TTC549 (cell line): ENCODE data around the gene FER1L5.
"Not testable (repeated sequence)": the region's sequence is repeated elsewhere in the genome, so short reads cannot be mapped to it uniquely, and the experiment has no call there.

Experiments used
- FAIRE-seq: peaks from 2 replicates; lab custom pipeline; 2012; peaks lifted over from hg19 to GRCh38; lab: Jason Lieb, UNC

The FER1L5 gene

DNA sequence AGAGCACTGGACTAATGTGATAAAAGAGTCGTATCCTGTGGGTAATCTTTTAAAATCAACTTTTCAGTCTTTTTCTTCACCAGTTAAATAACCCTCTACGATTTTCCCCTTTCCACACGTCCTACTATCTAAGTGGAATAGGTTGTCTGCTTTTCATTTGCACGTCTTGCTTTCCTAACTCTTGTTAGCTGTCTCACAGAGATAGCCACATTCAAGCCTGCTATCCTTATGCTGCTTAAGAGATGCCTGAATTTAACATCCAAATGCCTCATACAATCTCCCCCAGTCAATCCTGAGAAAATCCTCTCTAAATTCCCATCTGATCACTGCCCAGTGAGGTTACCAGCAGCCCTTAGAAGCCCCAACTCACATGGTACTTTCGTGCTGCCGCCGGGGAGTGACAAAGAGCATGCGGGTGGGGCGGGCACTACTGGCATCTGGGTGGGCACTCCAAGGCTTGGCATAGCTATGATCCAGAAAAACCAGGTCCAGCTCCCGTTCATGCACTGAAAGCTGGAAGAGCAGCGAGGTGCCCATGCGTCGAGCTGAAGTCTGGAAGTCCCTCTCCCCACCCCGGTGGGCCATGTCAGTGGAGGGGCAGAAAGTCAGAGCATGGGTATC is 5.9 kb upstream of the FER1L5 start:
- FAIRE-seq = no peak

DNA sequence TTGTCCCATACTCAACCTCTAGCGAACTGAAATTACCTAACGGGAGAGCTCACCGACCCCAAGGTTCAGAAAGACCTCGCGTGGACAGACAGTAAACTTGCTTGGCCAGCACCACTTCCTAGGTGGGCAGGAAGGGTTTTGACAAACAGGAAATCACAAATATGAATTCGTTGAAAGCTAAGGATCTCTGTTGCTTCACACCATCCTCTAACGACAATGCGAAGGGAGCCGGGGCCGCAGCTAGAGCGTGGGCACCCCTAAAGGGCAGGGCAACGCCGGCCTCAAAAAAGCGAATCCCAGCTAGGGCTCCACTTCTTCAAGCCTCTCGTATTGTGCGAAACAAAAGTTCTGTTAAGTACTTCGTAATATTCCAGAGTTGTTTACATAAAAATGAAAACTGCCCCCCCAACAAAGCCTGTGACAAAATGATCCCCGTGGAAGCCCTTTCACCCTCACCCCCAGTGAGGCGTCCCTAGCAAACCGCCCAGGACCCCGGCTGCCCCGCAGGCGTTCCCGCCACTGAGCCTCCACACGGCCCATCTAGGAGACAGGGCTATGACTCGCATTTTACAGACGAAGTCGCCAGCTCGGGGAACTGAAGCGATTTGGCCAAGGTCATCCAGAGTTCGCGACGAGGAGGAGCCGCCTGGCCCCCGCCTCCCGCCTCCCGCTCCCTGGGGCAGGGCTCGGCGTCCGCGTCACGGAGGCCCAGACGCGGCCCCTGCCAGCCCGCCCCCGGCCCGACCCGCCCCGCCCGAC is 5.0 kb upstream of the FER1L5 start:
- FAIRE-seq = no peak

DNA sequence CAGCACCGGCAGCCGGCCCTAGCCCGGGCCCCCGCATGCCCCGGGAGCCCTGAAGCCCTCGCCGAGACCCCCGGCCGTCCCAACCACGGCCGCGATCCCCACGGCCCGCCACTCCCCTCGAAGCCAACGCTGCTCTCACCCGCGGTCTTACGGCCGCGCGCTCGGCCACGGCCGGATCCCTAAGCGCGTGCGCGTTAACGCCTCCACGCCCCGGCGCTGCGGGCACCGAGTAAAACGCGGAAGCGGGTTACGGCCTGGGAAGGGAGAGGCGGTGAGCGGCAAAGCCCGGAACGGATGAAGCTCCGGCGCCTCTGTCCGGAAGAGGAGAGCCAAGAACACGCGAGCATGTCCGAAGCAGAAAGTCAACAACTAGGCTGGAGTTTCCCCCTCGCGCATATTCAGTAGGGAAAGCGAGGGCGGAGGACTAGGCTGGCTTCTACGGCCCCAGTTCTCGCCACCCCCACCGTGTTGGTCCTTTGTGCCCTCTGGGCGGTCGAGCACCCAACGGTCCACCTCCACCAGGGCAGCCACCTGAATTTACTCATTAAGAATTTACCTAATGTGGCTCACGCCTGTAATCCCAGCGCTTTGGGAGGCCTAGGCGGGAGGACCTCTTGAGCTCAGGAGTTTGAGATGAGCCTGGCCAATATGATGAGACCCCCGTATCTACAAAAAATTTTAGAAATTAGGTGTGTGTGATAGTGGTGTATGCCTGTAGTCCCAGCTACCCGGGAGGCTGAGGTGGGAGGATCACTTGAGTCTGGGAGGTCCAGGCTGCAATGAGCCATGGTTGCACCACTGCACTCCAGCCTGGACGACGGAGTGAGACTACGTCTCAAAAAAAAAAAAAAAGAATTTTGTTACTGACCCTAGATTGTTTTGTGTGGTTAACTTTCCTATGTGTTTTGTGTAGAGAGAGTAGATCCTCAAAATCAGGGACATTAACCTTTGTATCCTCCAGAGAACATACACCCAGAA is 4.1 kb upstream of the FER1L5 start, which contains the start of gene KANSL3:
Gene KANSL3, minus strand, starts transcription at position 169 of the 978 bp plus-strand sequence. CDS start 1,177 bp downstream, outside the sequence.
- FAIRE-seq = peak; percentile 28

DNA sequence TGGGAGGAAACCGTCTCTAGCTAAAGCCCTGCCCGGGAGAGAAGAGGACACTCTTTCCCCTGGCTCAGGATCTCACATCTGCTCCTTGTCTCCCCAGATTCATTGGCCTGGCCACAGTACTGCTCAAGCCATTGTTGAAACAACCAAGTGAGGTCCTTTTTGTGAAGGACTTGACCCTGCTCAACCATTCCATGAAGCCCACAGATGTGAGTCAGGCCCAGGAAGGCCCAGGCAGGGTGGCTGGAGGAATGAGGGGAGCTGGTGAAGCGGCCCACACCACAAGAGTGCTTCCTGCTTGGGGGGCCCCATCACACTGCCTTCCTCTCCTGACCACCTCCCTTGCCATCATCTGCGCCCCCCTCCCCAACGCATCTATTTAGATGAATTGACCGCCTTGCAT is 5.1 kb downstream of the FER1L5 start:
- FAIRE-seq = no peak

DNA sequence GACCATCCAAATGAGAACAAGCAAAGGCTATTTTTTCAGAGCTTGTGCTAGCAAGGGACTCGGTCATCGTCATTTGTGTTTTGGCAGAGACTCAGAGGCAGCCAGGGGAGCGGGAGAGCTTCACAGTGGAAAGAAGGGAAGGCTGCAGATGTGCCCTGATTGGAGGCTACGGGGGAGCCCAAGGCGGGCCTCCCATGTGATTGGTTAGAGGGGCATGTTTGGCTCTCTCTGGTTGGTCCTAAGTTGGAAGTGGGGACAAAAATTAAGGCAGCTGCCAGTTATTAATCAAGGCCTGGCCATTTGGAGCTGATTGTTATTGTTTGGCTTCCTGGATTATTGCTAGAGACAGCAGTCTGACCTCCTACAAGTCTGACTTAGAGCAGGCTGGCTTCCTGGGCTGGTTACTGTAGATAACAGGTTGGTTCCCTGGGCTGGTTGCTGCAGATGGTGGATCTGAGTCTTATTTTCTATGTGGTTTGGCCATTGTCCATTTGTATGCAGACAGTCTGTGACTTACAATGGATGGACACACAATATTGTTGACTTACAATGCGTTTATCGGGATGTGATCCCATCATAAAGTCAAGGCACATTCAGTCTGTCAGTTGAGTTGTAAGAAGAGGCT is 5.9 kb downstream of the FER1L5 start:
- no peak for FAIRE-seq

DNA sequence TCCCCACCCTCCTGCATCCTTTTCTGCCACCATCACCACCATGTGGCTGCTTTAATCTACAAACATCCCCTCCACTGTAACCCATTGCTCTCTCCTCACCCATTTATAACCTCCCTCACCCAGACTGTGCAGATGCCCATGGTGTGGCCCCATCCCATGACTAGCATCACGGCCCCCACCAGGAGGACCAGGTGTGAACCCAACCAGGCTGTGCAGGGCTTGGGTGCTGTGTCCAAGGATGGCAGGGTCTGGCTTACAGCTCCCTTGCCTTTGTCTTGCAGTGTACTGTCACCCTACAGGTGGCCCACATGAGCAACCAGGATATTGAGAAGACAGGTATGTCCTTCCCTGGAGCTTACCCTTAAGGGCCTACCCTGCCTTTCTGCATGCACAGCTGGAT is 6.8 kb downstream of the FER1L5 start:
- FAIRE-seq = no peak

DNA sequence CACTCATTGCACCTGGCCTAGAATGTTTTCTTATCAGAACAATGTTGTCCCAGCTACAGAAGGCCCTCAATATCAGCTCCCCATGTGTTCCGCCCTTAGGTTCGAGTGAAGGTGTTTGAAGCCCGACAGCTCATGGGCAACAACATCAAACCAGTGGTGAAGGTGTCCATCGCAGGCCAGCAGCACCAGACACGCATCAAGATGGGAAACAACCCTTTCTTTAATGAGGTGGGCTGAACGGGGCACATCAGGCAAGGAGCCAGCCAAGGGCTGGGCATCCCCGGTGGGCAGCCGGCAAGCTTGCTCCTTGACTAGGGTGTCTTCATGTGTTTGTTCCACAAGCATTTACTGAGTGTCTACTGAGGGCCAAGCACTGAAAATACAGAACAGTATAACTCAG is 9.2 kb downstream of the FER1L5 start:
- FAIRE-seq = no peak

DNA sequence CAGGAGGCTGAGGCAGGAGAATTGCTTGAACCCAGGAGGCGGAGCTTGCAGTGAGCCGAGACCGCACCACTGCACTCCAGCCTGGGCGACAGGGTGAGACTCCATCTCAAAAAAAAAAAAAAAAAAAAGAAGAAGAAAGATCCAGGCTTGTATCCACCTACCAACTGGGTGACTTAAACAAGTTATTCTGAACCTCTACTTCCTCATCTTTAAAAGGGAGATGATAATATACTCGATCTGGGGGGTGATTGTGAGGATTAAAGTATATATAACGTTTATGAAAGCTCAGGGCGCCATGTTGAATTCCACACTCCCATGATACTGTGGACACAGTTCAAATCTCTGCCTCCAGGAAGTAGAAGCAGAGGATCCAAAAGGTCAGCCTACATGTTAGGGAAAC is 12.2 kb downstream of the FER1L5 start:
- FAIRE-seq = not testable (repeated sequence)

DNA sequence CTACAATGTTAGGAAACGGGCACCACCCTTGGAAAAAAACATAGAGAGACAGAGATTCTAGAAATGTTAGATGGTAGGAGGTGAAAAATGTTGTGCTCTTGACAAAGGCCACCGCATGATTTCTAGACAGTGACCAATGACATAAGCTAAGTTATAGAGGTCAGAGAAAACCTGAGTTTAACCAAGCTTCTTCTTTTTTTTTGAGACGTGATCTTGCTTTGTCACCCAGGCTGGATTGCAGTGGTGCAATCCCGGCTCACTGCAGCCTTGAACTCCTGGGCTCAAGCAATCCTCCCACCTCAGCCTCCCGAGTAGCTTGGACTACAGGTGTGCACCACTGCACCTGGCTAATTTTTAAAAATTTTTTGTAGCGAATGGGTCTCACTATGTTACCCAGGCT is 13.0 kb downstream of the FER1L5 start:
- no peak for FAIRE-seq

DNA sequence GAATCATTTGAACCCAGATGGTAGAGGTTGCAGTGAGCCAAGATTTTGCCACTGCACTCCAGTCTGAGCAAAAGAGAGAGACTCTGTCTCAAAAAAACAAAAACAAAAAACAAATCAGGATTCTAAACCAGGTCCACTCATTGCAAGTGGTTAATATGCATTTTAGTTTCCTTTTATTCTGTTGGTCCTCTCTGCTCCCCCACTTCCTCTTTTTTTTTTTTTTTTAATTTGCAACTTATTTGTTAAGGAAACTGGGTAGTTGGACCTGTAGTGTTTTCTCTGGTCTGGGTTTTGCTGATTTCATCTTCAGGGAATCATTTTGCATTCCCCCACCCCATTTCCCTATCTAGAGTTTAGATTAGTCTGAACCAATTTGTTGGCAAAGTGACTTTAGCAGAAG is 14.0 kb downstream of the FER1L5 start:
- FAIRE-seq = no peak

DNA sequence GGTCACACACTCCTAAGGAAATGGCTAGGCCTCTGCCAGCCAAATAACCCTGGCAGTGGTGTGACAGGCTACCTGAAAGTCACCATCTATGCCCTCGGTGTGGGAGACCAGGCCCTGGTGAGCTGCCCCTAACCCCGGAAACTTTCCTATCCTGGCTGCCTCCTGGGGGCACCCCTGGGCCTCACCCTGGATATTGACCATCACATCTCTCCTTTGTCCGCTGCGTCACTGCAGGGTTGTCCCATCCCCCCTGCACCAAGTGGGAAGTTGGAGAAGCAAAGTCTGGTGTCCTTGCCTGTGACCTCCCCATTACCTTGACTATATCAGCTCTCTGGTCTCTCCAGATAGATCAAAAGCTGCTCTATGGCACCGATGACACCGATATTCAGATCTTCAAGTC is 18.8 kb downstream of the FER1L5 start:
- no peak for FAIRE-seq

DNA sequence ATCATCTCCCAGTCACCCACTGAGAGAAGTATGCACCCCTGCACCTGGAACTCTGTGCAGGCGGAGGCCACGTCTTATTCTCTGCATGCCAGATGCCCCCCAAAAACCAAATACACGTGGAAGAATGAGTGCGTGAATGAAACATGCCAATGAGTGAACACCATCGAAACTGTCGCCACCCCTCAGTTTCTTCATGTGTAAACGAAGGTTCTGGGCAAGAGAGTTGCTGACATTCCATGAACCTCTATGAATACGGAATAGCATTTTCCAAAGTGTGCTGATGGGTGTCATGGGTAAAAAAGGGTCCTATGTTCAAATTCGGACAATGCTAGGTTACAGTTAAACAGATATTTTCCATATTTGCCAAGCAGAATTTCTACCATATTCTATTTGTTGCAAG is 19.8 kb downstream of the FER1L5 start:
- no peak for FAIRE-seq

DNA sequence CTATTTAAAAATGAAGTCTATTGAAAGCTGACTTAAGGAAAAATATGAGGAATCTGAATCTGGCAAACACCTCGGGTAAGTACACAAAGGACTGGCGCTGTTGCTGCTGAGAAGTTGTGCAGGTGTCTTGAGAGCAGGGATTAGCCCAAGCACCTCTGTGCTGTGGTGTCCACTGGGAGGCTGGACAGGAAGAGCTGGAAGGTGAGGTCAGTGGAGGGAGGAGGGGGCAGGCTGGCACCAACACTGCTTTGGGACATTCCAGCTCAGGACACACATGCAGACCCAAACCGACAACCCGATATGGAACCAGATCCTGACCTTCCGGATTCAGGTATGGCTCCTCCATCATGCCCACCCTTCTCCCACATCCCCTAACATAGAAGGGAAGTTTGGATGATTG is 20.6 kb downstream of the FER1L5 start:
- FAIRE-seq = no peak

DNA sequence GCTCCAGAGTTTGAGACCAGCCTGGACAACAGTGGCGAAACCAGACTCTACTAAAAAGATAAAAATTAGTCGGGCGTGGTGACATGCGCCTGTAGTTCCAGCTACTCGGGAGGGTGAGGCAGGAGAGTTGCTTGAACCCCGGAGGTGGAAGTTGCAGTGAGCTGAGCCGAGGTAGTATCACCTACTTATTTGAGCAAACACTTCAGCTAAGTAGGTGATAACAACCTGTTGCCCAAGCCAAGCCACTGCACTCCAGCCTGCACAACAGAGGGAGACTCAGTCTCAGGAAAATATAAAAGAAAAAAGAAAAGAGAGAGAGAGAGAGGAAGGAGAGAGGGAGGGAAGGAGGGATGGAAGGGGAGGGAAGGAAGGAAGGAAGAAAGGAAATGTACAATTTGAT is 21.3 kb downstream of the FER1L5 start:
- no peak for FAIRE-seq

DNA sequence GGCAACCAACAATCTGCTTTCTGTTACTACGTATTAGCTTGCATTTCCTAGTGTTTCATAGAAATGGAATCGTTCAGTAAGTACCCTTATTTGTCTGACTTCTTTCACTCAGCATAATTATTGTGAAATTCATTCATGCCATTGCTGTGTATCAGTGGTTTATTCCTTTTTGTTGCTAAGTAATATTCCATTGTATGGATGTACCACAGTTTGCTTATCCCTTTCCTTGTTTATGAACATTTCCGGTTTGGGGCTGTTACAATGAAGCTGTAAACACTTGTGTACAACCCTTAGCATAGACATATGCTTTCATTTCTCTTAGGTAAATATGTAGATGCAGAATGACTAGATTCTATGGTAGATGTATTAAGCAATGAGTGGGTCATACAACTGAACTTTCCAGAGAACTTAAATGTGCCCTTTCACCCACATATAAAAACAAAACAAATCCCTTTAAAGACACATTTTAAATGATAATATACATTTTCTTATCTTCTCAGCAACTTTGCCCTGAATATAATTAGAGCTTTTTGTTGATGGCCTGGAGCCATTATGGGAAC is 21.9 kb downstream of the FER1L5 start:
- no peak for FAIRE-seq

DNA sequence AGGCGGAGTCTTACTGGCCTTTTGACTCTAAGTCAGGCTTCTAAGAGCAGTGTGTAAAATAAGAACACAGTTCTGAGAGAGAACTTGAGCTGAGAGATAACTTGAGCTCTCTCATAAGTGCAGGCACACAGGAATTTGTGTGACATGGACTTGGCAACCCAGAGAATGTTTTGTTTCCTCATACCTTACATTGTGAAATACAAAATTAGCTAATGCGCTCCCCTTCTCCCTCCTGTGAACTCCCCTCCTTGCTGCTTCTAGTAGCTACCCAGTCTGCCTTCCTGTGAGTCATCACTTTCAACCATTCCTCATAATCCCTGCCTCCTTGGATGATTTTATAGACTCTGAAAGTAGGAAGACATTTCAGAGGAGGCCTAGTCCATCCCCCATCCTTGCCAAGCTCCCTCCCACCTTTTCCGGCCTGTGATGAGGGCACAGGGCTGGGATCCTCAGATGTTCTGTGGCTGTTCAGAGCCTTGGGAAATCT is 22.6 kb downstream of the FER1L5 start:
- no peak for FAIRE-seq

DNA sequence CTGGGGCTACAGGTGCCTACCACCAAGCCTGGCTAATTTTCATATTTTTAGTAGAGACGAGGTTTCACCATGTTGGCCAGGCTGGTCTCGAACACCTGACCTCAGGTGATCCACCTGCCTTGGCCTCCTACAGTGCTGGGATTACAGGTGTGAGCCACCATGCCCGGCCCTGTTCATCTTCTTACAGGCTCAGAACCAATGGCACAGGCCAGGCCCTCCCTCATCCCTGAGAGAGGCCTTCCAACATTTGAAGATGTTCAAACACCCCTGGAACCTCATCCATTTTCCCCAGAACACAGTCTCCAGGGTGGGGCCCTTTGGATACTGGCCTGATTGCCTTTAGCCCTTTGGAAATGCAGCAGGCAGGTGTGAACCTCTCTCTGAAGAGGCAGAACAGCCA is 23.2 kb downstream of the FER1L5 start:
- FAIRE-seq = not testable (repeated sequence)

DNA sequence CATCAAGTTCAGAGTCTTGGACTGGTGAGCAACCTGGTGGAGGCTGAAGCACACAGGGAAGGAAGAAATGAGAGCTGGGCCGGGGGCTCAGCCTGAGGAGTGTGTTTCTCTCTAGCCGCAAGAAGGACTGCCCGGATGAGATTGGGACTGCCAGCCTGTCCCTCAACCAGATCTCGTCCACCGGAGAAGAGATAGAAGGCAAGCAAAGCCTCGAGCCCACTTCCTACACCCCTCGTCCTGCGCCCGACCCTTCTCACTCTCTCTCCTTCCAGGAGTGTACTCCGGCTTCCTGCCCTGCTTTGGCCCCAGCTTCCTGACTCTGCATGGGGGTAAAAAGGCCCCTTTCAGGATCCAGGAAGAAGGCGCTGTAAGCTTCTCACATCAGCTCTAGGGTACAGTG is 26.2 kb downstream of the FER1L5 start:
- FAIRE-seq = no peak

DNA sequence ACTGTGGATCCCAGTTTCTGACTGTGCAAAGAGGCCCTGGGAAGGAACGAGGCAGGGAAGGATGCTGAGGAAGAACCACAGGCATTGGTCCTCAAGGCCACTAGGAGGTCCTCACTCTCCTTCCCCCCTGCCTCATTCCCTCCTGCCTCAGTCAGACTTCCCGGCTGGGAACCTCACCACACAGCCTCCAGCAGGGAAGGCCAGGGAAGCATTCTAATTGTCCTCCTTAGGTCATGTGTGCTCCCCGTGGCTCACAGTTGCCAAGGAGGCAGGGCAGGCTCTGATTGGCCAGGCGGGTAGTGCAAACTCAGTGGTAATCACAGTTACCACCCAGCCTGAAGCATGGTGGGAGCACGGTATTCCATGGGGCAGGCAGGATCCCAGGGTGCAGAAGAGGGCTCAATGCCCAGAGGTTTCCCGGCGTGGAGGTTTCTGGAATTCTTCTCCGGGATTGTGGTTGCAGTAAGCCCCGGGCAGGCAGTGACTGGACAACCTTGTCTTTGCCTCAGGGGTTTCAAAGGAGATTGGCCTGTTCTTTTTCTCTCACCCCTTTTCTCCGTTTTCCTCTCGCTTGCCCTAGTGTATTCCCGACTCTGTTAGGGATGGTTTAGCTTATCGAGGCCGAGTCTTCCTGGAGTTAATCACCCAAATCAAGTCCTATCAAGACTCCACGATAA is 27.1 kb downstream of the FER1L5 start:
- no peak for FAIRE-seq

DNA sequence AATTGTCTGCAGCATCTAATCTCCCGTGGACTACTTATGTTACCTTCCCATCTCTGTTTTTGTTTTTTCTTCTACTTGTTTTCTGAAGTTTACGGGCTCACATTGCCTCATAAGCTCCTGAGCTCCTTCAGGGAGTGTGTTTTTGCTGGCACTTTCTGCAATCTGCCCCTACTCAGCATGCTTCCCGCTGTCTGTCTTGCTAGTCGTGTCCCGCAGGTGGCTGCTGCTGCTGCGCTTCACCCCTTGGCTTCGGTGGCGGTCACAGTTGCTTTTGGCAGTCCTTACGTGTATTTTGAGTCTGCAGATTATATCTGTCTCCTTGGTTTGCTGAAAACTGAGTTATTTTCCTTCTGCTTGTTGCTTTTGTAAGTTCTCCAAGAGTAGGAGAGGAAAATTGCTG is 37.3 kb downstream of the FER1L5 start:
- no peak for FAIRE-seq

DNA sequence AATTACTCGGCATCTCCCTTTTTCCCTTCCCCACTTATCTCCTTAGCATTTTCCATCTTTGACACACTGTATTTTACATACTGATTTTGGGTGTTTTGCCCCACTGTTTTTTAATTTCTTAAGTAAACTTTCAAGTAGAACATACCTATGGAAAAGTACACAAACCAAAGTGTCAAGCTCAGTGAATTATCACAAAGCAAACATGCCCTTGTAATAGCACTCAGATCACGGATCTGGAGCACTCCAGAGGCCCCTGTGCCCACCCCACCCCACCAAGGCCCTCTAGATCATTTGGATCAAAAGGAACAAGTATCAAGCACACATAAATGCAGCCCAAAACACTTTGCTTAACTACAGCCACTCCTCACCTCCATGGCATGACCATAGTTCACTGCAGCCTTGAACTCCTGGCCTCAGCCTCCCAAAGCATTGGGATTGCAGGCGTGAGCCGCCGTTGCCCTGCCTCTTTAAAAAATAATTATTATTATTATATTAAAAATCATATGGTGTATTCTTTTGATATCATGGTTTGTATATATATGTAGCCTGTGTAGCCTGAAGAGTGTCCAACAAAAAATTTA is 38.1 kb downstream of the FER1L5 start:
- no peak for FAIRE-seq
